NB4 (cell line): ENCODE measurements around the gene MEAF6.

Experiments
- DNase-seq: peaks from one replicate; pipeline ENCODE4 v3.0.0; 2010; ENCODE audit warnings: low read depth
- H3K4me3 ChIP-seq: one replicate; pipeline ENCODE4 v1.5.1; 2011; ENCODE audit warnings: mild to moderate bottlenecking, low read depth, low read length, moderate library complexity
- MAX ChIP-seq: IDR thresholded peaks from 2 replicates; pipeline ENCODE4 v1.6.1; 2011; ENCODE audit warnings: low read depth, low read length
- MYC ChIP-seq: IDR thresholded peaks from 2 replicates; pipeline ENCODE4 v1.6.1; 2011; ENCODE audit warnings: low read depth, low read length
- POLR2A ChIP-seq: IDR thresholded peaks from 2 replicates; pipeline ENCODE4 v1.6.1; 2011; ENCODE audit warnings: mild to moderate bottlenecking; ENCODE audit not compliant: insufficient read length; ENCODE audit errors: extremely low read depth
- TF ChIP-seq, protein P1 (sequence below): IDR thresholded peaks from one replicate; pipeline ENCODE4 v1.5.1; 2012; ENCODE audit warnings: low read depth, low read length

Gene MEAF6

GRCh38 chr1:37452416-37452815, 62.1 kb downstream of the MEAF6 start:
- TF ChIP-seq MYC (no peak), POLR2A (no peak), MAX (no peak)
- TF ChIP-seq, protein P1, sequence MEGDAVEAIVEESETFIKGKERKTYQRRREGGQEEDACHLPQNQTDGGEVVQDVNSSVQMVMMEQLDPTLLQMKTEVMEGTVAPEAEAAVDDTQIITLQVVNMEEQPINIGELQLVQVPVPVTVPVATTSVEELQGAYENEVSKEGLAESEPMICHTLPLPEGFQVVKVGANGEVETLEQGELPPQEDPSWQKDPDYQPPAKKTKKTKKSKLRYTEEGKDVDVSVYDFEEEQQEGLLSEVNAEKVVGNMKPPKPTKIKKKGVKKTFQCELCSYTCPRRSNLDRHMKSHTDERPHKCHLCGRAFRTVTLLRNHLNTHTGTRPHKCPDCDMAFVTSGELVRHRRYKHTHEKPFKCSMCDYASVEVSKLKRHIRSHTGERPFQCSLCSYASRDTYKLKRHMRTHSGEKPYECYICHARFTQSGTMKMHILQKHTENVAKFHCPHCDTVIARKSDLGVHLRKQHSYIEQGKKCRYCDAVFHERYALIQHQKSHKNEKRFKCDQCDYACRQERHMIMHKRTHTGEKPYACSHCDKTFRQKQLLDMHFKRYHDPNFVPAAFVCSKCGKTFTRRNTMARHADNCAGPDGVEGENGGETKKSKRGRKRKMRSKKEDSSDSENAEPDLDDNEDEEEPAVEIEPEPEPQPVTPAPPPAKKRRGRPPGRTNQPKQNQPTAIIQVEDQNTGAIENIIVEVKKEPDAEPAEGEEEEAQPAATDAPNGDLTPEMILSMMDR = no peak
- no peak overlapping the region for H3K4me3 ChIP-seq
- DNase-seq = no peak

- DNase-seq = peak; percentile 94
- H3K4me3 ChIP-seq = no peak overlapping the region
- no peak for TF ChIP-seq POLR2A
- TF ChIP-seq MYC = 0 out of 2 replicates have a peak, but pooled peaks have one; percentile 15
- TF ChIP-seq, protein P1 = no peak
- no peak for TF ChIP-seq MAX
Observed at GRCh38 chr1:37449936-37450335, 64.6 kb downstream of the MEAF6 start.

DNA sequence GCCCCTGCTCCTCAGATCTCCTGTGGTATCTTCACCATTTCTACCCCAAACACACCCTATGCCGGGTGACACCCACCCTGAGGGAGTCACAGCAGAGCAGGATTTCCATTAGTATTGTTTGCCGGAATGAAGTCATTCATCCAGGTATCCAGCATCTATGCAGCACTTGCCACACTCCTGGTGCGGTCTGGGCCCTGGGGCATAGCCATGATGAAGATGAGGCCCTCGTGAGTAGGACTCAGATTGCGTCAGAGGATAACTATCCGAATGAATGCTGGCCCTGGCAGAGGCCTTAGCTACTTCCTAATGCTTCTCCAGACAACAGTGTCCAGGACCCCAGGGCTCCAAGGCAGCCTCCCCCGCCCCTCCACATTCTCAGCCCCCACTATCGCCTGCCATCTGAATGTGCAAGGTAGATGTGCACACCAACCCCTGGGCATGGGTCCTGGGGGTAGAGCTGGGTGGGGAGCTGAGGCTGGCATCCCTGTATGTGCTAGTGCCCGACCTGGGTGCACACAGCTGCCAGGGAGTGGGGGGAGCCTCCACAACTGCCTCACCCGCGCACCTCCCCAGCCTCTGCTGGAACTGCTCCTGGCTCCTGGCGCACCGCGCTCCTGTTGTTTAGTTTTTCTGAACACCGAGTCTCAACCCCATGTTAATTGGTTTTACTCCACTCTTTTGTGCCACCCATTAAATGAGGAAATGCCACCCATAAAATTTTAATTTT, 65.7 kb downstream of the MEAF6 start:
- DNase-seq = peak; percentile 28
- H3K4me3 ChIP-seq = no peak overlapping the region
- TF ChIP-seq MYC (no peak), POLR2A (no peak), MAX (no peak)
- TF ChIP-seq, protein P1 = no peak

DNA sequence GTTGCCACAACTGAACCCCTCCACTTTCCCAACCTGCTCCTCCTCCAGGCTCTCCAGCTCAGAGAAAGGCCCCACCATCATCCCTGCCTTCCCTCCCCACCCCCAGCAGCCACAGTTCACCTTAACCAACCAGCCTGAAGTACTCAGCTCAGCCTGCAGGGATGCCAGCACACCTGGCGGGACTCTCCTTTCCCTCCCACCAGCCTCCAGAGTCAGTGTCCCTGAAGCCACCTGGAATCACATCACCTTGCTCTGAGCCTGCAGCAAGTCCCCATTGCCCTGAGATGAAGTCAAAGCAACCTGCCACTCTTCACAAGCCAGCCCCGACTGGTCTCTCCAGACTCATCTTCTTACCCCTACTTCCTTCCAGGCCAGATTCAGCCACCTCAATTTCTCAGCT, 66.4 kb downstream of the MEAF6 start:
- no peak for TF ChIP-seq MAX
- TF ChIP-seq POLR2A = no peak
- no peak for TF ChIP-seq MYC
- TF ChIP-seq, protein P1 = no peak
- no peak overlapping the region for H3K4me3 ChIP-seq
- no peak for DNase-seq

- no peak overlapping the region for H3K4me3 ChIP-seq
- TF ChIP-seq, protein P1 = no peak
- TF ChIP-seq POLR2A (no peak), MAX (no peak), MYC (no peak)
- no peak for DNase-seq
Observed at GRCh38 chr1:37446874-37447273, 67.7 kb downstream of the MEAF6 start.
